Progenitor cell of endocrine pancreas (in vitro differentiated cells): Measurements from ENCODE around the gene DUSP5. TPM values are rescaled to one million over a fixed set of nuclear protein-coding genes. Genes with fewer than 3 reads are reported as not detected.

Source experiments
- DNase-seq: peaks from one replicate; pipeline ENCODE4 v3.0.0; 2021; ENCODE audit warnings: low spot score; ENCODE audit not compliant: unreplicated experiment
- H3K27ac Mint-ChIP-seq: 2 replicates; pipeline ENCODE4 v1.8.0; 2021; ENCODE audit warnings: mild to moderate bottlenecking, moderate library complexity, mixed read lengths
- H3K27me3 Mint-ChIP-seq: 2 replicates; pipeline ENCODE4 v1.8.0; 2021; ENCODE audit warnings: mixed read lengths
- H3K36me3 Mint-ChIP-seq: 2 replicates; pipeline ENCODE4 v1.8.0; 2022; ENCODE audit warnings: mixed read lengths; ENCODE audit not compliant: insufficient read depth
- H3K4me1 Mint-ChIP-seq: 2 replicates; pipeline ENCODE4 v1.8.0; 2021; ENCODE audit warnings: low read depth, mixed read lengths
- H3K4me3 Mint-ChIP-seq: 2 replicates; pipeline ENCODE4 v1.8.0; 2021; ENCODE audit warnings: low read depth, mild to moderate bottlenecking, moderate library complexity, mixed read lengths
- H3K9me3 Mint-ChIP-seq: 2 replicates; pipeline ENCODE4 v1.8.0; 2021; ENCODE audit warnings: low read depth, mixed read lengths
- total RNA-seq: library from RNA; stranded (reverse); gene quantifications from 2 replicates; pipeline ENCODE4 v1.2.1, GENCODE V29; 2021
- TF ChIP-seq, protein P1 (sequence below): fragments of 200-600 bp; sonication (generic); IDR thresholded peaks from one replicate; pipeline ENCODE4 v1.5.0; 2021; ENCODE audit warnings: antibody characterized with exemption, mild to moderate bottlenecking; ENCODE audit not compliant: unreplicated experiment

Gene DUSP5
- total RNA-seq, 1 donor from 2014 or later = 92.9 TPM

DNA sequence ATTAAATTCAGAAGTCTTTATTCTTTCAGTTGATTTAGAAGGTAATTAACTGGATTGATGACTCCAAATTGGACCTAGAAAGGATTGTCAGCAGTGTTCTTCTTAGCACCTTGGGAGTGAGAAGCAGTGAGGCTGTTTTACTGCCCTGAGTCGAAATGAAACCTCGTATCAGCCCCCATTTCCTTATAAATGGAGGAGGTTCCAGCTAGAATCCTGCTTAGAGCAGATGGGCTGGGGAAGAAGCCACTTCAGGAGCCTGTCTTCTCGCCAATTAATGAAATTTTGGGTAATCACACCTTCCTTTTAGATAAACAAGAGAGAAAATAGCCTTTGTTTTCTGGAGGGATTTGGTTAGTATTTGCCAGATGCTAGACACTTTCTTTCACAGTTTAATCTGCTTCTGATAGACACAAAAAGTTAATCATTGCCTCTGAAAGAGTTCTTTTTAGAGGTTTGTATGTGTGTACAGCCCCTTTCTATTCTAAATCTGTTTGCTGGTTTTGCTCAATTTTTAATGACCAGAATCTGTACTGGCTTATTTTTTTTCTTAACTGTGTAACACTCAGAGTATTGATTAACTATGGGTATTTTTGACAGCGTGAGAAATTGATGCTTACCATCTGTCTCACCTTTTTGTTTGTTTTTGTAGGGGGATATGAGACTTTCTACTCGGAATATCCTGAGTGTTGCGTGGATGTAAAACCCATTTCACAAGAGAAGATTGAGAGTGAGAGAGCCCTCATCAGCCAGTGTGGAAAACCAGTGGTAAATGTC is 4.6 kb downstream of the DUSP5 start:
- H3K36me3 Mint-ChIP-seq = peaks cover 20% of the 10 kb centered on the region
- TF ChIP-seq, protein P1, sequence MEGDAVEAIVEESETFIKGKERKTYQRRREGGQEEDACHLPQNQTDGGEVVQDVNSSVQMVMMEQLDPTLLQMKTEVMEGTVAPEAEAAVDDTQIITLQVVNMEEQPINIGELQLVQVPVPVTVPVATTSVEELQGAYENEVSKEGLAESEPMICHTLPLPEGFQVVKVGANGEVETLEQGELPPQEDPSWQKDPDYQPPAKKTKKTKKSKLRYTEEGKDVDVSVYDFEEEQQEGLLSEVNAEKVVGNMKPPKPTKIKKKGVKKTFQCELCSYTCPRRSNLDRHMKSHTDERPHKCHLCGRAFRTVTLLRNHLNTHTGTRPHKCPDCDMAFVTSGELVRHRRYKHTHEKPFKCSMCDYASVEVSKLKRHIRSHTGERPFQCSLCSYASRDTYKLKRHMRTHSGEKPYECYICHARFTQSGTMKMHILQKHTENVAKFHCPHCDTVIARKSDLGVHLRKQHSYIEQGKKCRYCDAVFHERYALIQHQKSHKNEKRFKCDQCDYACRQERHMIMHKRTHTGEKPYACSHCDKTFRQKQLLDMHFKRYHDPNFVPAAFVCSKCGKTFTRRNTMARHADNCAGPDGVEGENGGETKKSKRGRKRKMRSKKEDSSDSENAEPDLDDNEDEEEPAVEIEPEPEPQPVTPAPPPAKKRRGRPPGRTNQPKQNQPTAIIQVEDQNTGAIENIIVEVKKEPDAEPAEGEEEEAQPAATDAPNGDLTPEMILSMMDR = no peak
- no peaks in the 10 kb centered on the region for H3K9me3 Mint-ChIP-seq
- no peaks in the 10 kb centered on the region for H3K27me3 Mint-ChIP-seq
- H3K4me1 Mint-ChIP-seq = peaks cover 46% of the 10 kb centered on the region
- H3K27ac Mint-ChIP-seq = peak overlapping the region; percentile 95
- DNase-seq = no peak
- H3K4me3 Mint-ChIP-seq = peak overlapping the region; percentile 88

GRCh38 chr10:110502851-110503301 is 5.2 kb downstream of the DUSP5 start:
- Mint-ChIP-seq H3K27ac (peak overlapping the region; percentile 95), H3K27me3 (no peaks in the 10 kb centered on the region), H3K9me3 (no peaks in the 10 kb centered on the region), H3K36me3 (peaks cover 22% of the 10 kb centered on the region), H3K4me3 (peak overlapping the region; percentile 88), H3K4me1 (peaks cover 48% of the 10 kb centered on the region)
- TF ChIP-seq, protein P1 = no peak
- no peak for DNase-seq

DNA sequence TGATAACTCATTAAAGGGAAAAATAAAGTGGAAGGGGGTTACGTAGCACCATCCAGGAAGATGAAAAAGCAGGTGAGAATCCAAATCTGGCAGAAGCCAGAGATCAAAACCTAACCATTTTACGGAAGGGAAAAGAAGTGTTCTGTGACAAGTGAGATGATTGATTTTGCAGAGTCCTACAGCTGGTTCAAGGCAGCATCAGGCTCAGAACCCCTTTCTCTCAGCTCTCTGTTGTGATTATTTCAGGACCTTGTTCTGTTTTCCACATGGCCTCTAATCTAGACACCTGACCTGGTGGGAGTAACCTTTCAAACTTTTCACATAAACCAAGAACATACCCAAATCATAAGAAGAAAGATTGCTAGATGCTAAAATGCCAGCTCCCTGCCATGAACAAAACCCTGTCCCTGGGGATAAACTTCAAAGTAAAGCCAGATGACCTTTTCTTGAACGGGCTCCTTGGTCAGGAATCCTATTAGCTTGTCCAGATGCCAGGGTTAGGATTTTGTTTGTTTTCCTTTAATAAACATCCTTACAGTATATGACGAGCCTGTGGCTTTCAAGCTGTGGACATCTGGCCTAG is 5.9 kb downstream of the DUSP5 start:
- no peak overlapping the region for H3K4me3 Mint-ChIP-seq
- H3K4me1 Mint-ChIP-seq = peaks cover 53% of the 10 kb centered on the region
- peaks cover 27% of the 10 kb centered on the region for H3K36me3 Mint-ChIP-seq
- no peaks in the 10 kb centered on the region for H3K9me3 Mint-ChIP-seq
- no peaks in the 10 kb centered on the region for H3K27me3 Mint-ChIP-seq
- TF ChIP-seq, protein P1 = no peak
- H3K27ac Mint-ChIP-seq = no peak overlapping the region
- DNase-seq = no peak

- Mint-ChIP-seq H3K27ac (peak overlapping the region; percentile 68), H3K4me3 (no peak overlapping the region), H3K4me1 (peaks cover 51% of the 10 kb centered on the region), H3K36me3 (peaks cover 33% of the 10 kb centered on the region), H3K27me3 (no peaks in the 10 kb centered on the region), H3K9me3 (no peaks in the 10 kb centered on the region)
- no peak for DNase-seq
- TF ChIP-seq, protein P1 = no peak
These were observed 6.5 kb downstream of the DUSP5 start for GRCh38 chr10:110504111-110504735.

- H3K9me3 Mint-ChIP-seq = no peaks in the 10 kb centered on the region
- H3K27me3 Mint-ChIP-seq = no peaks in the 10 kb centered on the region
- H3K27ac Mint-ChIP-seq = no peak overlapping the region
- no peak for DNase-seq
- H3K4me1 Mint-ChIP-seq = peaks cover 42% of the 10 kb centered on the region
- H3K36me3 Mint-ChIP-seq = peaks cover 35% of the 10 kb centered on the region
- H3K4me3 Mint-ChIP-seq = no peak overlapping the region
- TF ChIP-seq, protein P1 = no peak
These were observed 7.5 kb downstream of the DUSP5 start for GRCh38 chr10:110505130-110505770.
